Testis (tissue), 3 donors: ENCODE results near the gene PPP4R1. TPM values are rescaled to one million over a fixed set of nuclear protein-coding genes. Genes with fewer than 3 reads are reported as not detected.

Experiments
- DNase-seq: peaks from one replicate; pipeline ENCODE4 v3.0.0-alpha.2; 2019
- H3K27ac ChIP-seq, 2 donors: fragments of 200-600 bp; sonication (generic); one replicate each; pipeline ENCODE4 v1.5.1; 2019
- H3K27me3 ChIP-seq: fragments of 200-600 bp; sonication (generic); one replicate; pipeline ENCODE4 v1.5.1; 2019
- H3K36me3 ChIP-seq: fragments of 200-600 bp; sonication (generic); one replicate; pipeline ENCODE4 v1.5.1; 2017; ENCODE audit warnings: low read depth; ENCODE audit errors: missing control alignments
- H3K4me1 ChIP-seq: fragments of 200-600 bp; sonication (generic); one replicate; pipeline ENCODE4 v1.5.1; 2019
- H3K4me3 ChIP-seq, 2 donors: fragments of 200-600 bp; sonication (generic); one replicate each; pipeline ENCODE4 v1.5.1; 2017 to 2019
- H3K9me3 ChIP-seq: fragments of 200-600 bp; sonication (generic); one replicate; pipeline ENCODE4 v1.5.1; 2017
- POLR2A ChIP-seq: fragments of 450-650 bp; IDR thresholded peaks from one replicate; pipeline ENCODE4 v1.6.1; 2017; ENCODE audit warnings: antibody characterized with exemption, mild to moderate bottlenecking, moderate library complexity
- WGBS, 2 donors: methylation state at CpG; one replicate each; pipeline ENCODE4 v1.1.5; 2018; 5-methylcytosine and 5-hydroxymethylcytosine counted together
- intact Hi-C: fragments of 100-400 bp; cut with DNase I; formaldehyde crosslinking; loops from one replicate; pipeline ENCODE4 v1.15.1; 2023; ENCODE audit warnings: low total_unique reads
- polyA plus RNA-seq: library from polyadenylated mRNA; stranded (reverse); fragments of 350-450 nt; fragmentation: Illumina TruSeq; extraction: RNeasy Lipid Tissue Mini Kit (QIAGEN cat#74804); gene quantifications from one replicate; pipeline ENCODE4 v1.2.3, GENCODE V29; 2014; ENCODE audit warnings: low read depth, low replicate concordance; ENCODE audit not compliant: insufficient read depth
- total RNA-seq, 2 donors: library from RNA; depleted of rRNA; stranded (reverse); fragments of >200 nt; gene quantifications; one replicate each; pipeline ENCODE4 v1.2.3, GENCODE V29; 2016
- TF ChIP-seq, protein P1 (sequence below), 3 experiments: fragments of 450-650 bp in 2 of 3; fragments of 200-600 bp in 1 of 3; sonication (generic) in 1 of 3; IDR thresholded peaks; one replicate each; pipeline ENCODE4 v1.5.1; 2016 to 2019; ENCODE audit warnings: antibody characterized with exemption in 3 of 3, mild to moderate bottlenecking in 2 of 3, moderate library complexity in 1 of 3

The PPP4R1 gene
- total and polyA plus RNA-seq, 3 donors from 2014 or later: 91.8 to 136 (median 128) TPM

DNA sequence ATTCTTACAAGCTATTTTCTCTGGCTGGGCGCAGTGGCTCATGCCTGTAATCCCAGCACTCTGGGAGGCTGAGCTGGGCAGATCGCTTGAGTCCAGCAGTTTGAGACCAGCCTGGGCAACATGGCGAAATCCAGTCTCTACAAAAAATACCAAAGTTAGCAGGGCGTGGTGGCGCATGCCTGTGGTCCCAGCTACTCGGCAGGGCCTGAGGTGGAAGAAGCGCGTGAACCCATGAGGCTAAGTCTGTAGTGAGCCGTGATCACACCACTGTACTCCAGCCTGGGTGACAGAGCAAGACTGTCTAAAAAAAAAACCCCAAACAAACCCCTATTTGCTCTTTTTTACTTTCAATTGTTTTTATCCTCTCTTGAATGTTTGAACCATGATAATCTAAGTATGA lies 37.0 kb downstream of the PPP4R1 start:
- no peaks in the 10 kb centered on the region for H3K27me3 ChIP-seq
- H3K4me3 ChIP-seq: no peak overlapping the region
- intact Hi-C loops: no loop called here
- no peak overlapping the region for H3K27ac ChIP-seq
- 95% methylated on average over 9 of the region's 9 CpGs for WGBS, 2 donors
- no peaks in the 10 kb centered on the region for H3K4me1 ChIP-seq
- no peaks in the 10 kb centered on the region for H3K36me3 ChIP-seq
- DNase-seq: no peak
- H3K9me3 ChIP-seq: no peaks in the 10 kb centered on the region
- no peak for TF ChIP-seq POLR2A
- TF ChIP-seq, protein P1, sequence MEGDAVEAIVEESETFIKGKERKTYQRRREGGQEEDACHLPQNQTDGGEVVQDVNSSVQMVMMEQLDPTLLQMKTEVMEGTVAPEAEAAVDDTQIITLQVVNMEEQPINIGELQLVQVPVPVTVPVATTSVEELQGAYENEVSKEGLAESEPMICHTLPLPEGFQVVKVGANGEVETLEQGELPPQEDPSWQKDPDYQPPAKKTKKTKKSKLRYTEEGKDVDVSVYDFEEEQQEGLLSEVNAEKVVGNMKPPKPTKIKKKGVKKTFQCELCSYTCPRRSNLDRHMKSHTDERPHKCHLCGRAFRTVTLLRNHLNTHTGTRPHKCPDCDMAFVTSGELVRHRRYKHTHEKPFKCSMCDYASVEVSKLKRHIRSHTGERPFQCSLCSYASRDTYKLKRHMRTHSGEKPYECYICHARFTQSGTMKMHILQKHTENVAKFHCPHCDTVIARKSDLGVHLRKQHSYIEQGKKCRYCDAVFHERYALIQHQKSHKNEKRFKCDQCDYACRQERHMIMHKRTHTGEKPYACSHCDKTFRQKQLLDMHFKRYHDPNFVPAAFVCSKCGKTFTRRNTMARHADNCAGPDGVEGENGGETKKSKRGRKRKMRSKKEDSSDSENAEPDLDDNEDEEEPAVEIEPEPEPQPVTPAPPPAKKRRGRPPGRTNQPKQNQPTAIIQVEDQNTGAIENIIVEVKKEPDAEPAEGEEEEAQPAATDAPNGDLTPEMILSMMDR (IDR thresholded peaks at IDR 0.05): no peak

DNA sequence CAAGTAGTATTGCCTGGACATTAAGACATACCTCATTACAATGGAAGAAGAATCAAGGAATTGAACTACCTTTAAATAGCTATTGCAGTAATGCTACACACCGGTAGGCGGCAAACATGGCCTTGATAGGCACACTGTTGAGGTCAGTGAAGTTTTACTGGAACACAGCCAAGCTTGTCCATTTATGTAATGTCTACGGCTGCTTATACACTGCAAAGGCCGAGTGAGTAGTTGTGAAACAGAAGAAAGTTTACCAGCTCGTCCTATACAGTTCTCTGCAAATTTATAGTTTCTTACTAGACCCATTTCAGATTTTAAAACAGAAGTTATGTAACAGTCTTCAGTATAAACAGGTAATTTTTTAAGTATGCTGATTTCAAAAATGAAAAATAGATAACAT lies 38.8 kb downstream of the PPP4R1 start:
- Histone ChIP-seq H3K27ac (no peak overlapping the region), H3K27me3 (no peaks in the 10 kb centered on the region), H3K4me3 (no peak overlapping the region), H3K9me3 (no peaks in the 10 kb centered on the region), H3K36me3 (no peaks in the 10 kb centered on the region), H3K4me1 (no peaks in the 10 kb centered on the region)
- WGBS, 2 donors: 28 to 37% methylated on average over 5 of the region's 5 CpGs
- intact Hi-C loops: no loop called here
- no peak for TF ChIP-seq POLR2A
- TF ChIP-seq, protein P1 (IDR thresholded peaks at IDR 0.05): peak; percentile 75 to 84 (median 82)
- peak; percentile 91 for DNase-seq

- H3K36me3 ChIP-seq: no peaks in the 10 kb centered on the region
- H3K9me3 ChIP-seq: no peaks in the 10 kb centered on the region
- no peaks in the 10 kb centered on the region for H3K4me1 ChIP-seq
- no peak for TF ChIP-seq POLR2A
- TF ChIP-seq, protein P1 (IDR thresholded peaks at IDR 0.05): no peak
- no peak overlapping the region for H3K27ac ChIP-seq
- intact Hi-C loops: no loop called here
- no peak overlapping the region for H3K4me3 ChIP-seq
- WGBS, 2 donors: 79 to 82% methylated on average over 7 of the region's 7 CpGs
- DNase-seq: no peak
- no peaks in the 10 kb centered on the region for H3K27me3 ChIP-seq
These were observed 39.8 kb downstream of the PPP4R1 start for GRCh38 chr18:9574473-9575115.

DNA sequence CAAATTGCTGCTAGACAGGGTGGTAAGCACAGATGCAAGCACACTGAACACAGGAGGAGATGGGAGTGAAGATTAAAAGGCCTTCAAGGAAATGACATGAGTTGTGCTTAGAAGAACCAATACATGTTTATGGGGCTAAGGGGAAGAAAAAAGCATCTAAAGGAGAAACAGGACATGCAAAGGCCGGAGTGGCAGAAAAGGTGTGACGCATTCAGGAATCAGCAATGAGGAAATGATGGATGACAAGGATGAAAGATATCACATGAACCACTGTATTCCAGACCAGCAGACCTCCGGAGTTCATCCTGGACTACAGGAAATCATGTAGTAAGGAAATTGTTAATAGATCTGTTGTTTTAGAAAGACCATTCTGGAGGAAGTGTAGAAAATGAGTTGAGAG lies 42.8 kb downstream of the PPP4R1 start:
- H3K27ac ChIP-seq: no peak overlapping the region
- no peak for DNase-seq
- no peaks in the 10 kb centered on the region for H3K9me3 ChIP-seq
- H3K4me3 ChIP-seq: no peak overlapping the region
- no peaks in the 10 kb centered on the region for H3K27me3 ChIP-seq
- H3K36me3 ChIP-seq: no peaks in the 10 kb centered on the region
- 85 to 97% methylated on average over 3 of the region's 3 CpGs for WGBS, 2 donors
- no peaks in the 10 kb centered on the region for H3K4me1 ChIP-seq
- no peak for TF ChIP-seq POLR2A
- TF ChIP-seq, protein P1 (IDR thresholded peaks at IDR 0.05): no peak
- intact Hi-C loops: no loop called here

DNA sequence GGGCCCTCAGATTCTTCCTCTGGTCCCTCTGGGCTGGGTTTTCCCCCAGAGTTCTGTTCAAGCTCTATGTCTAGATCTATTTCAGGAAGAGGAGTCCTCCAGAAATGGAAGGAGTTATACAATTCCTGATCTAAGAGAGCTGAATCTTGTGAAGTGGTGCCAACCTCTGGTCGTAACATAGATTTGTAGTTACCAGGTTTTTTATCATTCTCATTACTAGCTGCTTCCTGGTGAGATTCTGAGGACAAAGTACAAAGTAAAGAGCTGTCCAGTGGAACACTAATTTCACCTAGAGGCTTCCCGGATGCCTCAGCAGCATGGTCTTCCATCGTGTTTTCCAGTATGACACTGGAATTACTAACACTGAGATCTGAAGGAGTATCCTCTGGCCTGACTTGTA lies 44.1 kb downstream of the PPP4R1 start:
- Histone ChIP-seq H3K4me3 (no peak overlapping the region), H3K36me3 (no peaks in the 10 kb centered on the region), H3K4me1 (no peaks in the 10 kb centered on the region), H3K27me3 (no peaks in the 10 kb centered on the region), H3K27ac (no peak overlapping the region), H3K9me3 (no peaks in the 10 kb centered on the region)
- TF ChIP-seq POLR2A: no peak
- TF ChIP-seq, protein P1 (IDR thresholded peaks at IDR 0.05): no peak
- no peak for DNase-seq
- intact Hi-C loops: no loop called here
- WGBS, 2 donors: 87 to 90% methylated on average over 3 of the region's 3 CpGs
